Stimulated activated naive CD8-positive, alpha-beta T cell treated with anti-CD3 and anti-CD28 coated beads, Interleukin-15, Interleukin-2, amounts not matched to agents 100 ng/mL and 50 ng/mL, for 24 hours (primary cell): ENCODE results near the gene BDKRB2.

Experiments used
- H3K27ac Mint-ChIP-seq: one replicate; pipeline ENCODE4 v1.8.0; 2021; ENCODE audit warnings: mild to moderate bottlenecking, mixed read lengths
- H3K27me3 Mint-ChIP-seq: one replicate; pipeline ENCODE4 v1.8.0; 2021; ENCODE audit warnings: mixed read lengths
- H3K36me3 Mint-ChIP-seq: one replicate; pipeline ENCODE4 v1.8.0; 2021; ENCODE audit warnings: low read depth, mixed read lengths
- H3K4me1 Mint-ChIP-seq: one replicate; pipeline ENCODE4 v1.8.0; 2021; ENCODE audit warnings: low read depth, mixed read lengths
- H3K4me3 Mint-ChIP-seq: one replicate; pipeline ENCODE4 v1.8.0; 2021; ENCODE audit warnings: mild to moderate bottlenecking, mixed read lengths
- H3K9me3 Mint-ChIP-seq: one replicate; pipeline ENCODE4 v1.8.0; 2021; ENCODE audit warnings: mixed read lengths

Gene BDKRB2

DNA sequence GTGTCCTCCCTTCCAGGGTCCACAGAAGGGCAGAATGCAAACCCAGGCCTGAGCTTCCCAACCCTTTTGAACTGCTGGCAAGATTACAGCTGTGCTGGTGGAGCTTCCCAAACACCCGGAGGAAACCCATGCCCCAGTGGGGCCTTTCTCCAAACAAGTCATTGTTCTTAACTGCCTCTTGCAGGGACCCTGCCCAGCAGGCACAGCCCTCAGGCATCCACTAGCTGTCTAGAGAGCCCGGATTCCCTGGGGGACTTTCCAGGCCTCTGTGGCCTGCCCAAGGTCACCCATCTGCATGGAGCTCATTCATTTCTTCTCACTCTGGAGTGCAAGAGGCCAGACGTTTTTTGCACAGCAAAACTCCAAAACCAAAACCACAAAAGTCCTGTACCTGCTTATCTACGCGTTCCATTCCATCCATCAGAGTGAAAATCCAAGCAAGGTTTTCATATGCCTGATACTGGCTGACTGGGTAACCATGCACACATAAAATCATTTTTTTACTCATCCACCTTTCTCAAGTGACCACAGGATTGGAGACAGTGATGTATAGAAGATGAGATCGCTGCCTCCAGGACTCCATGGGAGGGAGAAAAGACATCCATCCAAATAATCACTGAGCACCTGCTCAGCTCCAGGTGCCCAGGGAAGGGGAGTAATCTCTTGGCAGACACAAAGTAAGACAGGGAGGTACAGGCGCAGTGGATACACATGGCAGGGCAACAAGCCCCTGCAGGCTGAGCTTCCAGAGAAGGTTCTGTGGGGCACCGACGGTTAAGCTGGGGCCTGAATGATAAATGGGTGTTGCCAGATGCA is 17.2 kb upstream of the BDKRB2 start:
- H3K9me3 Mint-ChIP-seq: no peaks in the 10 kb centered on the region
- peaks cover 21% of the 10 kb centered on the region for H3K27me3 Mint-ChIP-seq
- H3K27ac Mint-ChIP-seq: no peak overlapping the region

DNA sequence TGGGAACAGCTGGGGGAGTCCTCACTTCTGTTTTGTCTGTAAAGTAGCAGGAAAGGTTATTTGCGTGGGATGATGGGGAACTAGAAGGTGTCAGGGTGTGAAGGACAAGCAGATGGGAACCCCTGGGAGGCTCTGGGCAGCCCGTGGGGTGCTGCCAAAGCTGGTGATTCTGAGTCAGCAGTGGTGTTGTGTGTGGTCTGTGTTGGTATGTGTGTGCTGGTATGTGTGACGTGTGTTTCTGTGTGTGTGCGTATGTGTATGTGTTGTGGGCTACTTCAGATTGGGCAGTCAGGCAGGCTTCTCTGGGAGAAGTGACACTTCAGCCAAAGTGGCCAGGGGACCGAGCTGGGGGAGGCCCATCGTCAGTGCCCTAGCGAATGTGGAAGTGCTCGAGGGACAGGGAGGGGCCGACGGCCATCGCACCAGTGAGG is 15.3 kb upstream of the BDKRB2 start:
- H3K9me3 Mint-ChIP-seq: no peaks in the 10 kb centered on the region
- peaks cover 24% of the 10 kb centered on the region for H3K27me3 Mint-ChIP-seq
- no peak overlapping the region for H3K4me3 Mint-ChIP-seq
- H3K4me1 Mint-ChIP-seq: no peaks in the 10 kb centered on the region
- H3K36me3 Mint-ChIP-seq: no peaks in the 10 kb centered on the region
- H3K27ac Mint-ChIP-seq: no peak overlapping the region

More for the DNA sequence above, 17.2 kb upstream of the BDKRB2 start:
- Mint-ChIP-seq H3K4me3 (no peak overlapping the region), H3K4me1 (no peaks in the 10 kb centered on the region), H3K36me3 (no peaks in the 10 kb centered on the region)

DNA sequence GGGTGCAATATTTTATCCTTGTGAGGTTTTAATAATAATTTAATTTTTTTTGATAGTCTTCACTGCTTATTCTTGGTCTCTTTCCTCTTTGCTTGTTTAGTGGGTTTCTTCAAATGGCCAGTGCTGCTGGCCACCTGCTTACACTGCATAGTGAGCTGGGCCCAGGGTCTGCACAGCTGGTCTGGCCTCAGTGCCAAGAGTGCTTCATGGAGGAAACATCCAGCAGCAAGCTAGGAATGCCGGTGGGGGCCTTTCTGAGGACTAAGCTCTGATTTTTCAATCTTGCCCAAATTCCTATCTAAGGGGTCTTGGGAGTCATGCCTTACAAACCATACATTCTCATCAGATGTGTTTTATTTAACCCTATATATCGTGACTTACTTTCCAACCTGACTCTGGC is 13.3 kb upstream of the BDKRB2 start:
- Mint-ChIP-seq H3K27me3 (peaks cover 24% of the 10 kb centered on the region), H3K4me1 (no peaks in the 10 kb centered on the region), H3K36me3 (no peaks in the 10 kb centered on the region), H3K9me3 (peaks cover 6% of the 10 kb centered on the region), H3K27ac (no peak overlapping the region), H3K4me3 (no peak overlapping the region)

DNA sequence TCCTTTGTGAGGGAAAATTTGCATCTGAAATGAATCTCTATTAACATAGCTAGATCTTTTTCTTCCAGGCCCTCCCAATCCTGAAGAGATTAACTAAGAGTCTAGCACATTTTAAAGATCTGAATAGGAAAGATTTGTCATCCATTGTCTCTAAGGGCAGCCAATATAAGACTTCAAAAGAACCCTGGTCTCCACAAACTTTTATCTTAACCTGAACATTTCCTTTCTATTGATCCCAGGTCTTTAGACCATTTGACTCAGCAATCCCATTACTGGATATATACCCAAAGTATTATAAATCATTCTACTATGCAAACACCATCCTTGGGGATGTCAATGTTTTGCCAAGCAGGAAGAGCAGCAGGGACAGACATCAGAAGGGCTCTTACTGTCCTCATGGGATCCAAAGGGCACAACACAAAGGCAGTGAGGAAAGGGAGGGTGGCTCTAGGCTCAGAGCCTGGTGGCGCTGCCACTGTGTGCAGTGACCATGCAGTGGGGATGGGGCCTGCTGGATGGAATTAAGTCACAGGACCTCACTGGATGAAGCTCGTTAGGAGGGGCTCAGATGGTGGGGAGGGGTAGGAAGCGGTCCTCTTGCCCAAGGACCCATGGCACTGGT is 12.7 kb upstream of the BDKRB2 start:
- Mint-ChIP-seq H3K9me3 (peaks cover 8% of the 10 kb centered on the region), H3K27me3 (peaks cover 20% of the 10 kb centered on the region), H3K36me3 (no peaks in the 10 kb centered on the region), H3K27ac (no peak overlapping the region), H3K4me3 (no peak overlapping the region), H3K4me1 (no peaks in the 10 kb centered on the region)

DNA sequence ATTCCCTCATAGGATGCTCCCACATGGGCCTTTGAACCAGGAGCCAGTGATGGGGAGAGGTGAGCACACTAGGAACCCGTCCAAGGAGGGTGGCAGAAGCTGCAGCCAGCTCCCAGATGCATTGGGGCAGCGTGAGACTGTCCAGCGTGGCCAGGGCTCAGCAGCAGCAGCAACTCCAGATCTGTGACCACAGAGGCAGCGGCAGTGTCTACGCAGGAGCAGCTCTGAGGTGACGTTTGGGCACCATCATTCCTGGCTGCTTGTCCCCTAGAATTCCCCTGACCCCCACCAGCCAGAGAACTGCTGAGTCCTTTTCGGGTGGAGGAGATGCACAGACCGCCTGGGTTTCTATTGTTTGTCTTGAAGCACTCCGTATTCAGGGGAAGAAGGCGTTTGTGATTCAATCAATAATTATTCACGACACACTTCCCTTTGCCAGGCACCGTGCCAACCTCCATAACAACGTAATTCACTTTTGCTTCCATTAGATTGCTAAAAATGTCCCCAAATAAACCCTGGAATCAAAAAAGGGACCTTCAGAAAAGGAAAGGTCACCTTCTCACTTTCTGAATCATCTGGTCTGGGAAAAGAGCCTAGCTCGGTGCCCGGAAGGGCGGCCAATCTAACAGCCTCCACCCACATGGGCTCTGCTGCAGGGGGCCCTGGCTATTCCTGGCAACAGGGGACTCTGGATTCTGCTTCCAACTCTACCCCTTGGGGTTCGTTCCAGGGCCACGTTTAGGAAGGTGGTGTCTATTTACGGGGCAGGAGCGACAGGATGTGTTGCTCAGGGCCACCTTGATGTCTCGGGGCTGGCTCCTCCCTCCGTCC is 11.4 kb upstream of the BDKRB2 start:
- Mint-ChIP-seq H3K27me3 (peaks cover 20% of the 10 kb centered on the region), H3K9me3 (peaks cover 8% of the 10 kb centered on the region), H3K27ac (no peak overlapping the region), H3K4me1 (peaks cover 1% of the 10 kb centered on the region), H3K36me3 (no peaks in the 10 kb centered on the region), H3K4me3 (no peak overlapping the region)

GRCh38 chr14:96194262-96194656 is 10.4 kb upstream of the BDKRB2 start:
- H3K4me1 Mint-ChIP-seq: peaks cover 9% of the 10 kb centered on the region
- peaks cover 8% of the 10 kb centered on the region for H3K9me3 Mint-ChIP-seq
- H3K27me3 Mint-ChIP-seq: peaks cover 14% of the 10 kb centered on the region
- no peaks in the 10 kb centered on the region for H3K36me3 Mint-ChIP-seq
- no peak overlapping the region for H3K27ac Mint-ChIP-seq
- H3K4me3 Mint-ChIP-seq: no peak overlapping the region

GRCh38 chr14:96194657-96195431 is 9.8 kb upstream of the BDKRB2 start:
- Mint-ChIP-seq H3K4me3 (no peak overlapping the region), H3K27me3 (peaks cover 11% of the 10 kb centered on the region), H3K4me1 (peaks cover 9% of the 10 kb centered on the region), H3K27ac (no peak overlapping the region), H3K36me3 (no peaks in the 10 kb centered on the region), H3K9me3 (peaks cover 8% of the 10 kb centered on the region)

- Mint-ChIP-seq H3K4me1 (peaks cover 9% of the 10 kb centered on the region), H3K27me3 (peaks cover 7% of the 10 kb centered on the region), H3K9me3 (peaks cover 8% of the 10 kb centered on the region), H3K4me3 (no peak overlapping the region), H3K36me3 (no peaks in the 10 kb centered on the region), H3K27ac (no peak overlapping the region)
Observed at GRCh38 chr14:96195441-96196081, 9.1 kb upstream of the BDKRB2 start.

DNA sequence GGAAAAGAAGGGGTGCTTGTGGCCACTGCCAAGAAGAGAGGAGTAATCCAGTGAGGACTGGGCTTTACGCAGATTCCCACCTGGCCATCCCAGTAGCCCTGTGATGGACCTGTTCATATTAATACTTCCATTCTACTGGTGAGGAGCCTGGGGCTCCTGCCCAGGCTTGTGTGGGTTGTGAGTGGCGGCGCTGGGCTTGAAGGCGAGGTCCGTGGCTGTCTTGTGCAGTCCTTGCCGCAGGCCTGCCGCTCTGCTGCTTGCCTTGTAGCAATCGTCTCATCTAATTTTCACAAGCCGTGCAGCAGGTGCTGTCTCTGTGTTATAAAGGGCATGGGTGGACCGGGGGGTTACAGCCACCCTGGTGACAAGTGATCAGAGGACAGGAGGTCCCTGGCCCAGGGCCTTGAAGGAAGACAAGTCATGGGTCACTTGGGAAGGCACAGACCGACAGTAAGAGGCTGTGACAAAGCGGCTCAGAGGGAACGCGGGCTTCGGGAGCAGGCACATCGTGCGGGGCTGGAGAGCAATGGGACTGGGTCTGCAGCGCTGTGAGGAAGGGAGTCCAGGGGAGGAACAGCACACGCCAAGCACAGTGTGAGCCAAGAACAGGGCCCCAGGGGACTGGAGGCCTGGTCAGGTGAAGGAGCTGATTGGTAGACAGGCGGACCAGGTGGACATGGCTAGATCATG is 7.3 kb upstream of the BDKRB2 start:
- Mint-ChIP-seq H3K36me3 (no peaks in the 10 kb centered on the region), H3K4me1 (peaks cover 9% of the 10 kb centered on the region), H3K27me3 (peaks cover 4% of the 10 kb centered on the region), H3K9me3 (peaks cover 8% of the 10 kb centered on the region), H3K27ac (no peak overlapping the region), H3K4me3 (no peak overlapping the region)

DNA sequence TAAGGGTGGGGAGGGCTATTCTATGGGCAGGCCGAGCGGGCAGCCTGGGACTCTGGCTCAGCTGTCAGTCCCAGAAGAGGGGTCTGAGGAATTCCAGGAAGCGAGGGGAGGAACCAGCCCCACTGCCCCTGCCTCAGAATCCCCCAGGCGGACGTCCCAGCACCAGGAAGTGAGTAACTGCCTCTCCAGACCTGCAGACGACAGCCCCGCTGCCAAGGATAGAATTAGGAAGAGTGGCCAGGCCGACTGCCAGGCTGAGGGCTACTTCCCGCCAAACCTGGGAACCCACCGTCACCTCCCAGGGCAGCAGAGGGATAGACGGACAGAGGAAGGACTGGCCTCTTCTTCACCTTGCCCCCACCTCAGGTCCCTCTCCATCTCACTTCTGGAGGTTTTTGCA is 6.7 kb upstream of the BDKRB2 start:
- Mint-ChIP-seq H3K27me3 (peaks cover 5% of the 10 kb centered on the region), H3K4me1 (peaks cover 9% of the 10 kb centered on the region), H3K4me3 (no peak overlapping the region), H3K36me3 (no peaks in the 10 kb centered on the region), H3K27ac (no peak overlapping the region), H3K9me3 (peaks cover 8% of the 10 kb centered on the region)

- Mint-ChIP-seq H3K27me3 (peaks cover 11% of the 10 kb centered on the region), H3K36me3 (no peaks in the 10 kb centered on the region), H3K27ac (no peak overlapping the region)
Observed at GRCh38 chr14:96198430-96199130, 6.1 kb upstream of the BDKRB2 start.

GRCh38 chr14:96201157-96201556 is 3.5 kb upstream of the BDKRB2 start:
- H3K36me3 Mint-ChIP-seq: no peaks in the 10 kb centered on the region
- peaks cover 31% of the 10 kb centered on the region for H3K27me3 Mint-ChIP-seq
- H3K4me1 Mint-ChIP-seq: peaks cover 14% of the 10 kb centered on the region
- H3K27ac Mint-ChIP-seq: no peak overlapping the region
- H3K9me3 Mint-ChIP-seq: peaks cover 4% of the 10 kb centered on the region
- no peak overlapping the region for H3K4me3 Mint-ChIP-seq

More at GRCh38 chr14:96198430-96199130, 6.1 kb upstream of the BDKRB2 start:
- Mint-ChIP-seq H3K4me3 (peak overlapping the region; percentile 2), H3K9me3 (peaks cover 8% of the 10 kb centered on the region), H3K4me1 (peaks cover 9% of the 10 kb centered on the region)

DNA sequence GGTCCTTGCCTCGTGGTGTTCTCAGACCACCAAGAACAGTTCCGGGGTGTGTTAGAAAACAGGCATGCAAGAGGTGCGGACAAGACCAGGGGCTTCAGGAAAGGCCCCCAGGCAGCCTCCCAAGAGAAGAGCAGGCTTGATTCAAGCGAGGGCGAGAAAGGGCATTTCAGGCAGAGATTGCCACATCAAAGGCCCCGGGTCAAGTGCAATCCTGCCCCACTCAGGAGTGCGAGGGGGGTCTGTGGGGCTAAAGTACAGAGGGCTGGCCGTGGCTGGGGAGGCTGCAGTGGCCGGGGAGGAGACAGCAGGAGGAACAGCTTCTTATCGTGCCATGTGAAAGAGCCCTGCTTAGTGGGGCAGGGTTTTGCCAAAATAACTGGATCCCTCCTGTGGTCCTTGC is 2.7 kb upstream of the BDKRB2 start:
- H3K36me3 Mint-ChIP-seq: no peaks in the 10 kb centered on the region
- H3K4me1 Mint-ChIP-seq: peaks cover 14% of the 10 kb centered on the region
- H3K9me3 Mint-ChIP-seq: no peaks in the 10 kb centered on the region
- H3K4me3 Mint-ChIP-seq: no peak overlapping the region
- H3K27me3 Mint-ChIP-seq: peaks cover 31% of the 10 kb centered on the region
- no peak overlapping the region for H3K27ac Mint-ChIP-seq
